Memory B cell (primary cell): ENCODE data around the gene MAL.

ENCODE experiments used
- ATAC-seq: fragments of 150-1000 bp; cut with Tn5 transposase; 2 replicates; pipeline ENCODE4 v1.10.0; 2021; ENCODE audit warnings: low read depth, mild to moderate bottlenecking, moderate library complexity
- DNase-seq, 2 donors: peaks; one replicate each; pipeline ENCODE4 v3.0.0; 2022; ENCODE audit warnings: low spot score in 2 of 2
- H3K27ac Mint-ChIP-seq: one replicate; pipeline ENCODE4 v1.8.0; 2022; ENCODE audit warnings: mild to moderate bottlenecking, moderate library complexity, mixed read lengths
- H3K27me3 Mint-ChIP-seq: one replicate; pipeline ENCODE4 v1.8.0; 2022; ENCODE audit warnings: mixed read lengths
- H3K36me3 Mint-ChIP-seq: one replicate; pipeline ENCODE4 v1.8.0; 2022; ENCODE audit warnings: mild to moderate bottlenecking, mixed read lengths
- H3K4me1 Mint-ChIP-seq: one replicate; pipeline ENCODE4 v1.8.0; 2022; ENCODE audit warnings: mixed read lengths
- H3K4me3 Mint-ChIP-seq: one replicate; pipeline ENCODE4 v1.8.0; 2022; ENCODE audit warnings: mild to moderate bottlenecking, moderate library complexity, mixed read lengths
- H3K9me3 Mint-ChIP-seq: one replicate; pipeline ENCODE4 v1.8.0; 2022; ENCODE audit warnings: mixed read lengths

MAL gene

DNA sequence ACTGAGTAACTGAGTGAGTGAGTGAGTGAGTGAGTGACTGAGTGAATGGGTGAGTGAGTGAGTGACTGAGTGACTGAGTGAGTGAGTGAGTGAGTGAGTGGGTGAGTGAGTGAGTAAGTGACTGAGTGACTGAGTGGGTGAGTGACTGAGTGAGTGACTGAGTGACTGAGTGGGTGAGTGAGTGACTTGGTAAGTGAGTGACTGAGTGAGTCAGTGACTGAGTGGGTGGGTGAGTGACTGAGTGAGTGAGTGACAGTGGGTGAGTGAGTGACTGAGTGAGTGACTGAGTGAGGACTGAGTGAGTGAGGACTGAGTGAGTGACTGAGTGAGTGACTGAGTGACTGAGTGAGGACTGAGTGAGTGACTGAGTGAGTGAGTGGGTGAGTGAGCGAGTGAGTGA lies 13.9 kb downstream of the MAL start:
- Mint-ChIP-seq H3K4me3 (no peak overlapping the region), H3K9me3 (peaks cover 35% of the 10 kb centered on the region), H3K4me1 (peaks cover 8% of the 10 kb centered on the region), H3K36me3 (peaks cover 2% of the 10 kb centered on the region), H3K27me3 (peaks cover 25% of the 10 kb centered on the region), H3K27ac (no peak overlapping the region)
- DNase-seq (no peak), ATAC-seq (no peak)

DNA sequence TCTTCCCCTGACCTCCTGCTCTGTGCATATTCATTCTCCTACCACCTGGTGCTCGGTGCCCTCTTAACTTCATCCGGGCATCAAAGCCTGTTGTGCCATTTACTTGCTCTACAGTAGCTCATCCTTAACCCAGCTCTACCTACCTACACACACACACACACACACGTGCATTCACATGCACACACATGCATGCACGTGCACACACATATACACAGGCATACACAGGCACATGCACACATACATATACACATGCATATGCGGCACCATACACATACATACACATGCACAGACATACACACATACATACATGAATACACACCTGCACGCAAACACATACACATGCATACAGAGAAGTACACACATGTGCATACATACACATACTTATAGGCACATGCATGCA lies 14.5 kb downstream of the MAL start:
- Mint-ChIP-seq H3K27me3 (peaks cover 26% of the 10 kb centered on the region), H3K27ac (no peak overlapping the region), H3K9me3 (peaks cover 35% of the 10 kb centered on the region), H3K4me1 (peaks cover 8% of the 10 kb centered on the region), H3K4me3 (no peak overlapping the region), H3K36me3 (peaks cover 2% of the 10 kb centered on the region)
- ATAC-seq: no peak
- DNase-seq: no peak

DNA sequence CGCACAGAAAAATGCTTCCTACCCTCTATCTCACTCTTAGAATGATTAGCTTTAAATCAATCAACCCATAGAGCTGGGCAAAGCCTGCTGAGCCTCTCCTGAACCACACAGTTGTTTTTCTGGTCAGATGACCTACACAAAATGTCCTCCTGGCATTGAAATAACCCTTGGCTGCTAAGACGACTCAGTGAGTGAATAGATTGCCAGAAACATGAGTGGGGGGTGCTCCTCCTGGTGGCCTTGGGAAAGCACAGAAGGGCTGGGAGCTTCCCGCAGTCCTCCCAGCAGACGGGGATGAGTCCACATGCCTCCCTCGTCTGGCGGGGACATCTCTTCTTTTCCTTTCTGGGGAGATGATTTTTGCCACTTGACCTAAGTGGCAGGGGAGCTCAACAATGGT lies 14.9 kb downstream of the MAL start:
- Mint-ChIP-seq H3K27me3 (peaks cover 26% of the 10 kb centered on the region), H3K4me1 (peaks cover 8% of the 10 kb centered on the region), H3K4me3 (no peak overlapping the region), H3K36me3 (peaks cover 2% of the 10 kb centered on the region), H3K9me3 (peaks cover 35% of the 10 kb centered on the region), H3K27ac (no peak overlapping the region)
- no peak for DNase-seq
- ATAC-seq: no peak

DNA sequence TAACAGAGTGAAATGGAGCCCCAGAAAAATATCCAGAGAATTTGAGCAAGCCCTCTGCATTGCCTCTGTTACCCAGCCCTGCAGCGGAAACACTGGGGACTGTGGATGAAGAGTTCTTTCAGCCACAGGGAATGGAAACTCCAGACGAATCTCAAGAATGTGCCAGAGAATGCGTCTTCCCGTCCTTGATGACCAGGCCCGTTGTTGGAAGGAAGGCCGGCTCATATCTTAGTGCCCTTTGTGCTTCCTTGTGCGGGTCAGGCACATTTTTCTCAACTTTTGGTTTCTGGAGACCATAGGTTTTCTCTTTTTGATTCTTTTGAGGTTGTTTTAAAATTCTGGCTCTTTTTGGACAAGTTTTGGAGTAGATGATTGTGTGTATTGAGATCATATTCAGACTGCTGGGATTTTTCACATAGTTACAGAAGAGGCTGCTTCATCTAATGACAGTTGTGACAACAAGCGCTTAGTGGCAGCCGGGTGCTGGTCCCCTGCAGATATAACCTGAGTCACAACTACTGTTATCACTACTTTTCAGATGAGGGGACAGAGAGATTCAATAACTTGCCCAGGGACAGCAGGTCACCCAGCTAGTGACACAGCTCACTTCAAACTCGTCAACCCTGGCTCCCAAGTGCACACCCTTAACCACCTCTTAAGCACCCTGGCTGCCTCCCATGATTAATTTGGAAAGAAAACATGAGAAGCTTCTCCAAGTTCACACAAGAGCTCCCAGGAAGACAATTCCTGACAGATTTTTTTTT lies 15.7 kb downstream of the MAL start:
- DNase-seq (no peak), ATAC-seq (no peak)
- Mint-ChIP-seq H3K4me1 (peaks cover 8% of the 10 kb centered on the region), H3K4me3 (no peak overlapping the region), H3K36me3 (peaks cover 2% of the 10 kb centered on the region), H3K27me3 (peaks cover 29% of the 10 kb centered on the region), H3K9me3 (peaks cover 35% of the 10 kb centered on the region), H3K27ac (no peak overlapping the region)

DNA sequence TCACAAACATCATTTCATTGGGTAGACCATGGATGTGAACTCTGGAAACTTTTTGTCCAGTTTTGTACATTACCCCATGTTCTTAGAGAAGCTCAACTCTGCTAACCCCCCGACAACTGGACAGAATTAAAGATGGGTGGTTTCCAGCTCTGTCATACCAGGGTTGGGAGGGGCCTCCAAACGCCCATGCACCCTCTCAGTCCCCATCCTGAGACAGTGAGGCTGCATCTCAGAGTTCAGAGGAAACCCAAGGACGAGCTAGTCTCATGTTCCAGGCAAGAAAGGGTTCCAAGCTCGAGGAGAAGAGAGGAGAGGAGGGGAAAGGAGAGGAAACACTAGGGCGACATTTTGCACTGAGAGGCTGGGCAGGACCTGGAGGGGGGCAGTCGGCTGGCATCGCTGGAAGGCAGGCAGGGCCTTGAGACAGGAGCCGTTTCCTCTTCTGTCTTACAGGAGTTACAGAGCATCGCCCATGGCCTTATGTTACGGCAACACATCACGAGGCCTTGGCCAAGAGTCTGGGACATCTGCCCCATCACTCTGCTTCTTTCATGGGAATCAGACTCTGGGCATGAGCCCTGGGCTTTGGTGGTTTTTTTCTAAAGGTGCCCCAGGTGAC lies 16.4 kb downstream of the MAL start:
- Mint-ChIP-seq H3K27me3 (peaks cover 29% of the 10 kb centered on the region), H3K4me1 (peaks cover 3% of the 10 kb centered on the region), H3K9me3 (peaks cover 29% of the 10 kb centered on the region), H3K4me3 (no peak overlapping the region), H3K36me3 (no peaks in the 10 kb centered on the region), H3K27ac (no peak overlapping the region)
- ATAC-seq: no peak
- no peak for DNase-seq

DNA sequence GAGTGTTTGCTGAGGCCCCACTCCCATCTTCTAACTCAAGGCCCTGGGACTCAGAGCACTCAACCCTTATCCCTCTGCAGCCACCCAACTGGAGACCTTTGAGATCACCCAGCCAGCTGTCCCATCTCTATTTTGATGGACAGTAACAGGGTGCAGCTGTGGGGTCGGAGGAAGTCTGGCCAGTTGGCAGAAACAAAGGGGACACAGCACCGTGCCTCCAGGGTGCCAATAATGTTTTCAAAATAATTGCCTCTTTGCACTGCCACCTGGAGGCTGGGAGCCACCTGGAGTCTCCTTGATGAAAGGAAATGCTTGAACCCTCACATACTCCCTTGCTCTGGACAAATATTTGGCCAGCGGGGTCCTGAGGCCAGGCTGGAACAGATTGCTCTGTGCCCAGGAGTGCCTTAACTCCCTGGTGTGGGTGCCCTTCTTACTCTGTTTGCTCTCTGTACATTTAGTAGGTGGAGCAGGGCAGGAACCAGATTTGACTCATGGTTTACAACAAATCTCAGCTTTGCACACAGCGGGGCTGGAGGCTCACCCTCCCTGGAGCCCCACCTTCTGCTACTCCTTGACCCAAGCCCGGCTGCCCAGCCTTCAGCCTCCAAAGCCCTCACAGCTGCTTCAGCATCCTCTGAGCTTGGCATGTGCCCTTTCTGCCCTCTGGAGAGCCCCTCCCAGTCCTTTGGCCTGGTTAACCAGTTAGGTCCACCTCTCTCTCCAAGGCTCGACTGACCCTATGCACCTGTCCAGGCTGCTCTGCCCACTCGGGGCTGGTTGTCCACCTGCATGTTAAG lies 17.2 kb downstream of the MAL start:
- Mint-ChIP-seq H3K4me3 (no peak overlapping the region), H3K27ac (no peak overlapping the region), H3K27me3 (peaks cover 29% of the 10 kb centered on the region), H3K9me3 (peaks cover 21% of the 10 kb centered on the region), H3K36me3 (no peaks in the 10 kb centered on the region), H3K4me1 (peaks cover 3% of the 10 kb centered on the region)
- no peak for ATAC-seq
- DNase-seq: no peak

DNA sequence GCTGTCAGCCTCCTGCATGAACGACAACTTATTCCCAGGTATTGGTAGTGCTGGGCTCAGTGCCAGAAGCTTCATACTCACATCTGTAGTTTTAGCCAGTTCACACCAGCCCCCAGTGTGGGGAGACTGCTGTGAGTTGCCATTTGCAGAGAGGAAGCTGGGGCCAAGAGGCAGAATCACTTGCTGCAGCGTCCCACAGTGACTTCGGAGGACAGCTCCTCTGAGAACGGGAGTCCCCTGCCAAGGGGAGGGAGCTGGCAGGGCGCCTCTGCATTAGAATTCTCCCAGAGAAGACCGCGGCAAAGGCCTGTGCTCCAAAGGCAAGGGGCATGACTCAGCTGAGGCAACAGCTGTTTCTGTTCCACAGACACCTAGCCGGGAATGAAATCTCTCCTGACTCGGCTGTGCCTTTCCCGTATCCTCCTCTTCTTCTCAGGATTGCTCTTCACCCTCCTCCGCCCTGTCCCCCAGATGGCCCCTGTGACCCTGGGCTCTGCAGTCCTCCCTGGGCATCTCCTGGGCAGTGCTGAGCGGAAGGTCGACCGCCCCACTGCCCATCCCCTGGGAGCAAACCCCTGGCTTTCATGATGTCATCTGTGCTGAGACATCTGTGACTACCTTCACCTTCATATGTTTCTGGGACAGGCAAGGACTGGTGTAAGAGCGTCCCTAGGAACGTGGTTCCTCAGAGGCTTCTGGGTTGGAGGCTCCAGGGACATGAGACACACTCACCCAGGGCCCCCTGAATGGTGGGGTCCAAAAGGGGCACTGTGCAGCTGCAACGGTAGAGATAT lies 18.0 kb downstream of the MAL start:
- H3K9me3 Mint-ChIP-seq: peaks cover 13% of the 10 kb centered on the region
- ATAC-seq (no peak), DNase-seq (no peak)
- no peaks in the 10 kb centered on the region for H3K4me1 Mint-ChIP-seq
- no peak overlapping the region for H3K27ac Mint-ChIP-seq
- H3K27me3 Mint-ChIP-seq: peaks cover 29% of the 10 kb centered on the region
- H3K4me3 Mint-ChIP-seq: no peak overlapping the region
- H3K36me3 Mint-ChIP-seq: no peaks in the 10 kb centered on the region

DNA sequence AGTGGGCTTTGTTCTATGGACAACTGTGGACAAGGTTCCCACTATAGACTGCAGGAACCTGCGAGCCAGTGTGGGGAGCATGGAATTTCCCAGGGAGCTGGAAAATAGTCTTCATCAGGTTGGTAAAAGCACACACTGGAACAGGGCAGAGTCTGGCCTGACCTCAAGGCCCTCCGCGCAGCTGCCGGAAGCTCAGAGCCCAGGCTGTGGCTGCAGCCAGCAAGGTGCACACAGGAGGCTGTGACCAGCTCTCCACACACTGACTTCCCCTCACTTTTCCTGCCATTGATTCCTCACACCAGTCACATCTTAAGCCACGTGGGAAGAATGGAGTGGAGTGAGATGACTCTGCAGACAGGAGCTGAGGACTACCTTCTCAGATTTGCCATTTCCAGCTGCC lies 19.1 kb downstream of the MAL start:
- H3K36me3 Mint-ChIP-seq: no peaks in the 10 kb centered on the region
- DNase-seq (no peak), ATAC-seq (no peak)
- H3K4me1 Mint-ChIP-seq: no peaks in the 10 kb centered on the region
- no peak overlapping the region for H3K27ac Mint-ChIP-seq
- H3K27me3 Mint-ChIP-seq: peaks cover 21% of the 10 kb centered on the region
- H3K9me3 Mint-ChIP-seq: peaks cover 3% of the 10 kb centered on the region
- no peak overlapping the region for H3K4me3 Mint-ChIP-seq

DNA sequence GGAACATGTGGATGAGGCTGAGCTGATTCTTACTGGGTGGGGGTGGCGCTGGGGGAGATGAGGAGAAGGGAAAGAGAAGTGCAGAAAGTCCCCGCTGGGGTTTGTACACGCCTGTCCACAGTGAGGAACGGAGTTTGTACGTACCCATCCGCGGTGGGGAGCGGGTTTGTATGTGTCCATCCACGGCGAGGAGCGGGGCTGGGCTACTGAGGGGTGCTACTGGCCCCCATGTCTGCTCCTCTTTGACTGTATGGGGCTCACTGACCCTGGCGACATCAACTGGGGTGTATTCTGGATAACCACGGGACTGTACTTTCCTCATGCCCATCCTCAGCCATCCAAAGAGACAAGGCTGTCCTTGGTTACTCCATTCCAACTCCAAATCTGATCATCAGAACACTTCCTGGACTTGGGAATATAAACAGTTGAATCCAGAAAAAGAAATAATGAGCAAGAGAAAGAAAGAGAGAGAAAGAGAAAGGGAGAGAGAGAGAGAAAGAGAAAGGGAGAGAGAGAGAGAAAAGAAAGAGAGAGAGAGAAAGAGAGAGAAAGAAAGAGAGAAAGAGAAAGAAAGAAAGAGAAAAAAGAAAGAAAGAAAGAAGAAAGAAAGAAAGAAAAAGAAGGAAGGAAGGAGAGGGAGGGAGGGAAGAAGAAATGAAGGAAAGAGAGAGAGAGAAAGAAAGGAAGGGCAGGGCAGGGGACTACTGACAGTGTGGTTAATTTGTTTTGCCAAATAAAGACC lies 21.0 kb downstream of the MAL start:
- no peaks in the 10 kb centered on the region for H3K9me3 Mint-ChIP-seq
- no peak overlapping the region for H3K27ac Mint-ChIP-seq
- H3K27me3 Mint-ChIP-seq: peaks cover 19% of the 10 kb centered on the region
- DNase-seq (no peak), ATAC-seq (no peak)
- H3K36me3 Mint-ChIP-seq: no peaks in the 10 kb centered on the region
- no peaks in the 10 kb centered on the region for H3K4me1 Mint-ChIP-seq
- no peak overlapping the region for H3K4me3 Mint-ChIP-seq

DNA sequence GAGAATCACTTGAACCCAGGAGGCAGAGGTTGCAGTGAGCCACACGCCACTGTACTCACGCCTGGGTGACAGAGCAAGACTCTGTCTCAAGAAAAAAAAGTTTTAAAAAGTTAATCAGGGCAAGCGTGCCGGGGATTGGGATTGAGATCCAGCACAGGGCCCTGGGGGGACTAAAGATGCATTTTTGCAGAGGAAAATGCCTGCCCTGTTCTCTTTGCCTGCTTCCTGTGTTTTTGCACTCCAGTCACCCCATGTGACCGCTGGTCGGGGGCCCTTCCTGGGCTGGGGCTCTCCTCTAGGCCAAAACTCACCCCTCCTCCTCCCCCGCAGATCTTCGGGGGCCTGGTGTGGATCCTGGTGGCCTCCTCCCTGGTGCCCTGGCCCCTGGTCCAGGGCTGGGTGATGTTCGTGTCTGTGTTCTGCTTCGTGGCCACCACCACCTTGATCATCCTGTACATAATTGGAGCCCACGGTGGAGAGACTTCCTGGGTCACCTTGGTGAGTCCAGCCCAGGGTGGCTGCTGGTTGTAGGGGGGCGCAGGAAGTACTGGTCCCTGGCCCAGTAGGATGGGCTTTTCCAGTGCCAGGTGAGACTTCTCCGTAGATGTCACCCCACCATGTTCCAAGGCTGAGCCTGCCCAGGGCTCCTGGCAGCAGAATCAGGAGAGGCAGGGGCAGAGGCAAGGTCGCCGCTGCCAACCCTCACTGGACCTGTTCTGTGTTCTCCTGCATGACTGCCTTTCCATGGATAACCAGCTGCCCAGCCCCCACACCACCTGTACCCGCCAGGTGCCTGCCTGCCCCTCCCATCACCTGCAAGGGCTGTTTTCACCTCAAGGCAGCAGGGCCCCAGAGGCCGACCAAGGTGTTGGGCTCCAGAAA lies 22.4 kb downstream of the MAL start:
- no peak overlapping the region for H3K27ac Mint-ChIP-seq
- H3K9me3 Mint-ChIP-seq: no peaks in the 10 kb centered on the region
- peaks cover 18% of the 10 kb centered on the region for H3K27me3 Mint-ChIP-seq
- no peak overlapping the region for H3K4me3 Mint-ChIP-seq
- no peaks in the 10 kb centered on the region for H3K4me1 Mint-ChIP-seq
- no peak for ATAC-seq
- no peaks in the 10 kb centered on the region for H3K36me3 Mint-ChIP-seq
- no peak for DNase-seq

DNA sequence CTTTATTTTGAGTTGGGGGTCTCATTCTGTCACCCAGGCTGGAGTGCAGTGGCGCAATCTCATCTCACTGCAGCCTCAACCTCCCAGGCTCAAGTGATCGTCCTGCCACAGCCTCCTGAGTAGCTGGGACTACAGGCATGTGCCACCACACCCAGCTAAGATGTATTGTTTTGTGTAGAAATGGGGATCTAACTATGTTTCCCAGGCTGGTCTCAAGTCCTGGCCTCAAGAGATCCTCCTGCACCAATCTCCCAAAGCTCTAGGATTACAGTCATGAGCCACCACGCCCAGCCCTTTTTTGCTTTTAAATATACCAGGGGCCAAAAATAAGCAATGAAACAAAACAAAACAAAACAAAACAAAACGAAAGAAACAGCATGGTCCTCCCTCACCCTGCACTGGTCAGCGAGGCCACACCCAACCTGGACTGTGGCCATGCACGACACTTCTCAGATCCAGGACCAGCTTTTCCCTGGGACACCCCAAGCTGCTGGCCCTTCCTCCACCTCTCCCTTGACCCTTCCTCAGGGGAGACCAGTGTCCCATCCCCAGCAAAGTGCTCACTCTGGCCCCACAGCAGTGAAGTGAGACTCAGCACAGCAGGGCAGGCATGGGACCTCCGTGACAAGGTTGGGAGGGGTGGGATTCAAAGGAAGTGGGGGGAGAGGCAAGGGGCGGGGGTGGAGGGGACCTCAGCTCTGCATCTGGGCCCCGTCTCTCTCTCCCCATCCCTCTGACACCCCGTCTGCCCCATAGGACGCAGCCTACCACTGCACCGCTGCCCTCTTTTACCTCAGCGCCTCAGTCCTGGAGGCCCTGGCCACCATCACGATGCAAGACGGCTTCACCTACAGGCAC lies 23.5 kb downstream of the MAL start:
- no peaks in the 10 kb centered on the region for H3K4me1 Mint-ChIP-seq
- no peak overlapping the region for H3K4me3 Mint-ChIP-seq
- no peak for DNase-seq
- no peaks in the 10 kb centered on the region for H3K9me3 Mint-ChIP-seq
- no peak overlapping the region for H3K27ac Mint-ChIP-seq
- peaks cover 11% of the 10 kb centered on the region for H3K27me3 Mint-ChIP-seq
- no peaks in the 10 kb centered on the region for H3K36me3 Mint-ChIP-seq
- ATAC-seq: no peak

DNA sequence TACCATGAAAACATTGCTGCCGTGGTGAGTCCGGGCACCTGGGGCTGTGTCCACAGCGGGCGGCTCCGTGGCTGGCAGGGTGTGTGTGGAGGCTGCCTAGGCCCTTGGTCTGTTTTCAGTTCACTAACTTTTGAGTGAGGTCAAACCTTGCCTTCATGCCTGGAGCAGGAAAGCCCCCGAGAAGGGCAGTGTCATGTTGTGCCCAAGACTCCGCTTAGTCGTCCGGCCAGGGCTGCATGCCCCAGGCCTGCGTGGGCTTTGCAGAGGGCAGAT lies 24.1 kb downstream of the MAL start:
- Mint-ChIP-seq H3K27me3 (peaks cover 8% of the 10 kb centered on the region), H3K4me1 (no peaks in the 10 kb centered on the region), H3K36me3 (no peaks in the 10 kb centered on the region), H3K27ac (no peak overlapping the region), H3K9me3 (no peaks in the 10 kb centered on the region), H3K4me3 (no peak overlapping the region)
- no peak for ATAC-seq
- no peak for DNase-seq
